Measurements from ENCODE around the gene CKB.

The CKB gene

DNA sequence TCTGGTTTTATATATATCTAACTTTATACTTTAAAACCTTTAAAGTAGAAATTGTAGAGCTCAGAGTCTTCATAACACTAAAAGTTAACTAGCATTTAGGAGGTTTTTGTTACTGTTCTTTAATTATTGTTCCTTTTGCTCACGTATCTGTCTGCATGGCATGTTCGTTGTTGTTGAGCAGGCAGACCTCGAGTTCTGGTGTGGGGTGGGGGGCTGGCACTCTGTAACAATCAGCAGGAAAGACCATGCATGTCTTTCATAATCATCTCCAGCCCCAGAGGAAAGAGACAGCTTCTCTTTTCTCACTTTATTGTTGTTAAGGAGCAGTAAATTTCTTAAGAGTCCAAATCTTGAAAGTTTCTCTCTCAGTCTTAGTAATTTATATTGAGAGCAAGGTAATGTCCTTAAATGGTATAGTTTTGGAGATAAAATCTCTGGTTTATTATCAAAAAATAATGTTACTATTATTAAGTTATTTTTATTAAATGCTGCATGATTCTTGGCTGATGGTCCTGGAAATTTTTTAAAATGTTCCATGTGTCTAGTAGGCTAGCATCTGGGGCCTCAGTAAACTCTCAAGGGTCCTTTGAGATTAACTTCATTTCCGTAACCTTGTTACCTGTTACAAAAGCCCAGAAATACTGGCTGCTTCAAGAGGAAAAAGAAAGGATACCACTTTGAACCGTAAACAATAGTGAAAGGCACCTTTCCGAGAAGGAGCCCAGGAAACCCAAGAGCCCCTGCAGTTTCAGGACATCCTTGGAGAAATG, 30.3 kb downstream of the CKB start:
- no peak for TF ChIP-seq CTCF (IDR thresholded peaks at IDR 0.05; ENCODE audit: borderline replicate concordance, insufficient read depth, low read depth, low read length)
- no peak overlapping the region for H3K4me3 ChIP-seq (ENCODE audit: low read depth, low read length)

DNA sequence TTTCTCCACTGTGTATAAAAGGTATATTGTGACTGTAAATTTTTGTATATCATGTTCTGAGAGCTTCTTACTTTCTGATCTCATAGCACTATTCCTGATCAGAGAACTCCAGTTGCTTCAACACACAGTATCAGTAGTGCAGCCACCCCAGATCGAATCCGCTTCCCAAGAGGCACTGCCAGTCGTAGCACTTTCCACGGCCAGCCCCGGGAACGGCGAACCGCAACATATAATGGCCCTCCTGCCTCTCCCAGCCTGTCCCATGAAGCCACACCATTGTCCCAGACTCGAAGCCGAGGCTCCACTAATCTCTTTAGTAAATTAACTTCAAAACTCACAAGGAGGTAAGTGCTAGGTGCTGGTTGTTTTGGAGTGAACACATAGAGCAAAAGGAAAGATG, 30.9 kb downstream of the CKB start:
- H3K4me3 ChIP-seq (ENCODE audit: low read depth, low read length) = no peak overlapping the region
- no peak for TF ChIP-seq CTCF (IDR thresholded peaks at IDR 0.05; ENCODE audit: borderline replicate concordance, insufficient read depth, low read depth, low read length)

DNA sequence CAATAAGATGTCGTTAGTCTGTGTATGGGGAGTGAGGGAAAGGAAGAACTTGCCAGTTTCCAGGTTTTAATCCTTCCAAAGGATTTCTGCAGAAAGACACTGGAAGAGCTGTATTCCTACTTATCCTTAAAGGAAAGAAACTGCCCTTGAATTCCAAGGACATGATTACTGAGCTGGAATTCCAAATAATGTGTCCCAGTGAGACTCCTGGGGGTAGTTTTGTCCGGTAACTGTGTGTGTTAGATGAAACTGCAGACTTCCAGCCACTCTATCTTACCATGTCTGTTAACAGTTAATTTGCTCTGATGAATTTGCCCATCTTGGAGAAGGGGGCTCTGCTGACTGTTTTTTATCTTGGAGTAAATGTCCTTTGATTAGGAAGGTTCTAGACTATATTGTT, 33.0 kb downstream of the CKB start:
- H3K4me3 ChIP-seq (ENCODE audit: low read depth, low read length) = no peak overlapping the region
- no peak for TF ChIP-seq CTCF (IDR thresholded peaks at IDR 0.05; ENCODE audit: borderline replicate concordance, insufficient read depth, low read depth, low read length)

DNA sequence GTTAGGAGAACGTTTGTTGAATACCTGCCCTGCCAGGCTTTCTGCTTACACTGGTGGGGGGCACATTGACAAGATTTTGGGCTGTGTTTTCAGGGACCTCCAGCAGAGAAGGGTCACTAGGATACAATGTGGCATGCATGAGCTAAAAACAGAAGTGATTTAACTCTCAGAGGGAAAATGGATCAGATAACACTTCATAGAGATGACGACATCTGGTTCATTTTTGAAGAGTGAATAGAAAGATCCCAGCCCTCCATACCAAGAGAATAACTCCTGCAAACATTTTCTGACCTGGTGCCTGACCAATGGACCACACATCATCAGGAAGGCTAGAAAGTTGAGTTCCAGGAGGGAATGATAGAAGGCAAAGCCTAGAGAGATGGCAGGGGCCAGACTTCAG, 33.7 kb downstream of the CKB start:
- no peak overlapping the region for H3K4me3 ChIP-seq (ENCODE audit: low read depth, low read length)
- TF ChIP-seq CTCF (IDR thresholded peaks at IDR 0.05; ENCODE audit: borderline replicate concordance, insufficient read depth, low read depth, low read length) = no peak

DNA sequence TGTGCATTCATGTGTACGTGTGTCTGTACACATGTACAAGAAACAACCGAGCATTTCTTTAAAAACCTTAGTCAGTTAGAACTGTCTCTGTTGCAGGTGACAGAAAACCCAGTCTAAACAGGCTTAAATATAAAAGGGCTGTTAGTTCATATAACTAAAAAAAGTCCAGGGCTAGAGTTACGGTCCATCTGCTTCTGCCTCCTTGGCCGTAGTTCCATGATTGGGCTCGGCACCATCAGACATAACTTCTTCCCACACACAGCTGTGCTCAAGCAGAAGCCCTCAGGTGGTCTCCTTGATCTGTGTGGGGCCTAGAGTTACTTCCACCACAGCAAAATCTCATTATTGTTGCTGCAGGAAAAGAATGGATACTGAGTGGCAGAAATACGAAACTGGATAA, 34.6 kb downstream of the CKB start:
- no peak overlapping the region for H3K4me3 ChIP-seq (ENCODE audit: low read depth, low read length)
- TF ChIP-seq CTCF (IDR thresholded peaks at IDR 0.05; ENCODE audit: borderline replicate concordance, insufficient read depth, low read depth, low read length) = no peak

GRCh38 chr14:103485504-103485903, 37.1 kb downstream of the CKB start:
- TF ChIP-seq CTCF (IDR thresholded peaks at IDR 0.05; ENCODE audit: borderline replicate concordance, insufficient read depth, low read depth, low read length) = no peak
- H3K4me3 ChIP-seq (ENCODE audit: low read depth, low read length) = no peak overlapping the region

DNA sequence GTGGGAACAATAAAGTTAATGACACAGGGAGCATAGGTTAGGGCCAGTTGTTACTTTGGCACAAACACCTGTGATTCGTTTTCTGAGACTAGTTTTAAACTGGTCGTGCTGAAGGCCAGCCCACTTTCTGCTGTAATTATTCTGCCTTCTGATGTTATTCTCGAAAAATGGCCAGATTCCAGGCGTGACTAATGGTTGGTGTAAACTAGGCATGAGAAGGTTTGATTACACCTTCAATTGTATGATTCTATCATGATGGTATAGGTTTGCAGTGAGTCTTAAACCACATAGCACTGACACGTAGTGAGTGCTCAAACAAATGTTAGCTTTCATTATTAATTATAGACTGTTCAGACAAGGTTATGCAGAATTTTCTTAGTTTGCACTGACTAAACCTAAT, 39.0 kb downstream of the CKB start:
- TF ChIP-seq CTCF (IDR thresholded peaks at IDR 0.05; ENCODE audit: borderline replicate concordance, insufficient read depth, low read depth, low read length) = no peak
- no peak overlapping the region for H3K4me3 ChIP-seq (ENCODE audit: low read depth, low read length)

All from GM12875 (cell line).